ENCODE measurements around the gene LAMA3.

LAMA3 gene

DNA sequence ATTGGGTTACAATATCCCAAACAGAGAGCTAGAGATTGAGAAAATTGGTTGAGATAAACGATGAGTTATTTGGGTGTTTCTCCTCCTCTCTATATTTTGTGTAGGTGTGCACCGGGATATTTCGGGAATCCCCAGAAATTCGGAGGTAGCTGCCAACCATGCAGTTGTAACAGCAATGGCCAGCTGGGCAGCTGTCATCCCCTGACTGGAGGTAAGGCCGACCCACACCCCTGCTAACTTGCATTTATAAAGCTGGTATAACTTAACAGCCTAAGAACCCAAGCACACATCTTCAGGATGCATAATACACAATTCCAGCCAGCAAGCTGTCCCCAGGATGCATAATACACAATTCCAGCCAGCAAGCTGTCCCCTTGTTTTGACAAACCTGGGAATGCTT lies 200.7 kb downstream of the LAMA3 start:
- Mint-ChIP-seq H3K4me3 (no peak overlapping the region), H3K9me3 (no peaks in the 10 kb centered on the region), H3K27me3 (ENCODE audit: low read depth, poor library complexity) (peaks cover 8% of the 10 kb centered on the region), H3K4me1 (peaks cover 4% of the 10 kb centered on the region), H3K27ac (no peak overlapping the region), H3K36me3 (ENCODE audit: low read depth) (no peaks in the 10 kb centered on the region)
- DNase-seq: no peak
- TF ChIP-seq, protein P1, sequence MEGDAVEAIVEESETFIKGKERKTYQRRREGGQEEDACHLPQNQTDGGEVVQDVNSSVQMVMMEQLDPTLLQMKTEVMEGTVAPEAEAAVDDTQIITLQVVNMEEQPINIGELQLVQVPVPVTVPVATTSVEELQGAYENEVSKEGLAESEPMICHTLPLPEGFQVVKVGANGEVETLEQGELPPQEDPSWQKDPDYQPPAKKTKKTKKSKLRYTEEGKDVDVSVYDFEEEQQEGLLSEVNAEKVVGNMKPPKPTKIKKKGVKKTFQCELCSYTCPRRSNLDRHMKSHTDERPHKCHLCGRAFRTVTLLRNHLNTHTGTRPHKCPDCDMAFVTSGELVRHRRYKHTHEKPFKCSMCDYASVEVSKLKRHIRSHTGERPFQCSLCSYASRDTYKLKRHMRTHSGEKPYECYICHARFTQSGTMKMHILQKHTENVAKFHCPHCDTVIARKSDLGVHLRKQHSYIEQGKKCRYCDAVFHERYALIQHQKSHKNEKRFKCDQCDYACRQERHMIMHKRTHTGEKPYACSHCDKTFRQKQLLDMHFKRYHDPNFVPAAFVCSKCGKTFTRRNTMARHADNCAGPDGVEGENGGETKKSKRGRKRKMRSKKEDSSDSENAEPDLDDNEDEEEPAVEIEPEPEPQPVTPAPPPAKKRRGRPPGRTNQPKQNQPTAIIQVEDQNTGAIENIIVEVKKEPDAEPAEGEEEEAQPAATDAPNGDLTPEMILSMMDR (IDR thresholded peaks at IDR 0.05): no peak

DNA sequence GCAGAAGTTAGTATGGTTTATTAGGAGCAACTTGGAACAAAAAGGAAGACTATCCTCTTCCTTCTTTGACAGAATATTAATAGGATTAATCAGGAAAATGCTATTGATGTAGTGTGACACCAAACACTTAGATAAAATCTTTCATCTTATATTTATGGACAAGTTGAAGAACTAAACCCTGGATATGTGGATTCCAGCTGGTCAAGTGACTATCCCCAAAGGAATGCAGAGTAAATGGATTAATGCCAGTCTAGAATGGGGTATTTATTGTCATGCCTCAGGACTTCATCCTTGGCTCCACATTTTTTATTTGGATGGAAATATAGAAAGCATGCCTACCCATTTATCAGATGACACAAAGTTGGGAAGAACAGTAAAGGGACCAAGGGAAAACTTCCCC lies 201.3 kb downstream of the LAMA3 start:
- peaks cover 8% of the 10 kb centered on the region for H3K27me3 Mint-ChIP-seq (ENCODE audit: low read depth, poor library complexity)
- TF ChIP-seq, protein P1 (IDR thresholded peaks at IDR 0.05): no peak
- DNase-seq: no peak
- no peak overlapping the region for H3K4me3 Mint-ChIP-seq
- H3K4me1 Mint-ChIP-seq: no peaks in the 10 kb centered on the region
- H3K27ac Mint-ChIP-seq: no peak overlapping the region
- H3K9me3 Mint-ChIP-seq: no peaks in the 10 kb centered on the region
- H3K36me3 Mint-ChIP-seq (ENCODE audit: low read depth): no peaks in the 10 kb centered on the region

DNA sequence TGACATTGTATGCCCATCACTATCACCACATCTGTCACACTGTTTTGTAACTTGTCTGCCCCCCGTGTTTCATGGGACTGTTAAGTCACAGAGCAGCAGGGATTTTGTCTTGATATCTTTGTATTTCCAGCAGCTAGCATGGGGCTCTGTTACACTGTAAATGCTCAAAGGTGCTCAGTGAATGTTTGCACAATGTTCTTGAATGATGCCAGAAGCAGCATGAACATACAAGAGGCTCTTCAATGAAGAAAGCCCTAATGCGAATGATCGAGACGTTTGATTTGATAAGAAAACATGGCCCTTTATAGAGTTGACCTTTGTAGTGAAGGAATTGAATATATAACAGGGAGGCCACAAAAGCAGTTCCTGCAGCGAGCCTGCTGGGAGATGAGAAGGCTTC lies 204.4 kb downstream of the LAMA3 start:
- TF ChIP-seq, protein P1 (IDR thresholded peaks at IDR 0.05): no peak
- no peaks in the 10 kb centered on the region for H3K36me3 Mint-ChIP-seq (ENCODE audit: low read depth)
- H3K27ac Mint-ChIP-seq: no peak overlapping the region
- no peaks in the 10 kb centered on the region for H3K4me1 Mint-ChIP-seq
- H3K27me3 Mint-ChIP-seq (ENCODE audit: low read depth, poor library complexity): peaks cover 11% of the 10 kb centered on the region
- H3K4me3 Mint-ChIP-seq: no peak overlapping the region
- DNase-seq: no peak
- no peaks in the 10 kb centered on the region for H3K9me3 Mint-ChIP-seq

DNA sequence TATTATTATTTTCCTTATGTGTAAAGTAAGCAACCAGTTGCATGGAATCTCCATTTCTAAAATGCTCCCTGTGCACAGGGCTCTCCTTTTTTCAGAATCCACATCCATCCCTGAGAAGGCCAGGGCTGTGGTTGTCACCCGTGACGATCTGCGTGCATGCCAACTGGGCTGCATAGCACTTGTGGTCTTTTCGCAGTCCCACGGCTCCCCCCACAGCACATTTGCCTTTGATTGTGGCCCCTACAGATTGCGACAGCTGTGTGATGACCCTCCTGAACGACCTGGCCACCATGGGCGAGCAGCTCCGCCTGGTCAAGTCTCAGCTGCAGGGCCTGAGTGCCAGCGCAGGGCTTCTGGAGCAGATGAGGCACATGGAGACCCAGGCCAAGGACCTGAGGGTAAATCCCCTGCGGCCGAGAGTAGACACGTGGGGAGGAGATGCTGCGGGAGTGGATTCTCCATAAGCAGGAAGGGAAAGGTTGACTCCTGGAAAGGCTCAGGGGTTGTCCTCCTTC lies 205.5 kb downstream of the LAMA3 start:
- TF ChIP-seq, protein P1 (IDR thresholded peaks at IDR 0.05): no peak
- DNase-seq: no peak
- H3K9me3 Mint-ChIP-seq: no peaks in the 10 kb centered on the region
- H3K27ac Mint-ChIP-seq: no peak overlapping the region
- H3K27me3 Mint-ChIP-seq (ENCODE audit: low read depth, poor library complexity): peaks cover 12% of the 10 kb centered on the region
- no peak overlapping the region for H3K4me3 Mint-ChIP-seq
- H3K36me3 Mint-ChIP-seq (ENCODE audit: low read depth): no peaks in the 10 kb centered on the region
- no peaks in the 10 kb centered on the region for H3K4me1 Mint-ChIP-seq

DNA sequence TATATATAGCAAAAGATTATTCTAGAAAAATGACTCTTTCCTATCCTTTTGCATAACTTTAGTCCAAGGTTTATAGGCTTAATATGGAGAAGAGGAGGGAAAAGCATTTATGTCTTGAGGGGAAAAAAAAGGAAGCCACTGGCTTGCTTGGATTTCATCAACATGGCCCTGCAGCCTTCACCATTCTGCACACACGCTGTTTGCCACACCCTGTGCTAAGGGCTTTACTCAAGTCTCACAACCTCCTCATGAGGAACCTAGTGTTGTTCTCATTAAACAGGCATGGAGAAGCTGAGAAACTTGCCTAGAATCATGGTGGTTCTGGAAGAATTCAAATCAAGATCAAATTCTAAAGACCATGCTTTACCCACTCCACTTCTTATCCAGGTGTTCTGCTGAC lies 208.0 kb downstream of the LAMA3 start:
- TF ChIP-seq, protein P1 (IDR thresholded peaks at IDR 0.05): no peak
- peaks cover 10% of the 10 kb centered on the region for H3K4me1 Mint-ChIP-seq
- H3K9me3 Mint-ChIP-seq: no peaks in the 10 kb centered on the region
- no peak overlapping the region for H3K27ac Mint-ChIP-seq
- no peak overlapping the region for H3K4me3 Mint-ChIP-seq
- no peak for DNase-seq
- peaks cover 17% of the 10 kb centered on the region for H3K27me3 Mint-ChIP-seq (ENCODE audit: low read depth, poor library complexity)
- no peaks in the 10 kb centered on the region for H3K36me3 Mint-ChIP-seq (ENCODE audit: low read depth)

DNA sequence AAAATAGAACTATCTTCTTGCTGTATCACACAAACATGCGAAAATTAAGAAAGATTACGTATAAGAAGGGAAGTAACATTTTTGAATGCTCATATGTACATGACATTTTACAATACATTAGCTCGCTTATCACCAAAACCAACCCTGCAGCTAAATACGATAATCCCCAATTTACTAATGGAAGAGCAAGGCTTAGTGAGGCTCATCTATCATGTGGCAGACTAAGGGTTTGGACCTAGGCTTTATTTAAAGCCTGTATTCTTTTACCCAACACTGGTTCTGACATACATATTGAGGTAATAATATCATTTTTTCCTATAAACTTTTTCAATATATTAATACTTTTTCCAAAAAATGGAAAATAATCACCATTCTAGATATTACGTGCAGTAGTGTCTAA lies 208.5 kb downstream of the LAMA3 start:
- Mint-ChIP-seq H3K4me3 (no peak overlapping the region), H3K27ac (no peak overlapping the region)
- TF ChIP-seq, protein P1 (IDR thresholded peaks at IDR 0.05): no peak

More for the DNA sequence above, 208.5 kb downstream of the LAMA3 start:
- DNase-seq: no peak
- H3K4me1 Mint-ChIP-seq: peaks cover 10% of the 10 kb centered on the region
- H3K9me3 Mint-ChIP-seq: no peaks in the 10 kb centered on the region
- H3K36me3 Mint-ChIP-seq (ENCODE audit: low read depth): no peaks in the 10 kb centered on the region
- peaks cover 21% of the 10 kb centered on the region for H3K27me3 Mint-ChIP-seq (ENCODE audit: low read depth, poor library complexity)
